Measurements from ENCODE around the gene PATJ. TPM values are rescaled to one million over a fixed set of nuclear protein-coding genes. Genes with fewer than 3 reads are reported as not detected.

PATJ gene
- total RNA-seq, 2 experiments from 2014 or later, result 10.8 to 11.3 TPM

- no peaks in the 10 kb centered on the region for H3K4me1 Mint-ChIP-seq
- H3K27me3 Mint-ChIP-seq, result no peaks in the 10 kb centered on the region
- POLR2A ChIA-PET, result no interaction called here
- peaks cover 2% of the 10 kb centered on the region for H3K9me3 Mint-ChIP-seq
- no peak overlapping the region for H3K27ac Mint-ChIP-seq
- no peak for DNase-seq
- CTCF ChIA-PET, result interaction anchor here (1.0 kb wide), 1 partner anchor 59 kb away, joined by 3 read pairs; no protein-coding TSS in a partner anchor
- no peak overlapping the region for H3K4me3 Mint-ChIP-seq
- H3K36me3 Mint-ChIP-seq (ENCODE audit: low read depth), result no peaks in the 10 kb centered on the region
These were observed 282.4 kb downstream of the PATJ start for GRCh38 chr1:62024690-62025089.

GRCh38 chr1:62025154-62025553, 282.9 kb downstream of the PATJ start:
- H3K4me1 Mint-ChIP-seq, result no peaks in the 10 kb centered on the region
- POLR2A ChIA-PET, result no interaction called here
- no peak overlapping the region for H3K27ac Mint-ChIP-seq
- CTCF ChIA-PET, result interaction anchor here (1.0 kb wide), 1 partner anchor 58 kb away, joined by 3 read pairs; no protein-coding TSS in a partner anchor
- no peaks in the 10 kb centered on the region for H3K27me3 Mint-ChIP-seq
- DNase-seq, result no peak
- H3K4me3 Mint-ChIP-seq, result no peak overlapping the region
- H3K36me3 Mint-ChIP-seq (ENCODE audit: low read depth), result no peaks in the 10 kb centered on the region
- H3K9me3 Mint-ChIP-seq, result peaks cover 2% of the 10 kb centered on the region

DNA sequence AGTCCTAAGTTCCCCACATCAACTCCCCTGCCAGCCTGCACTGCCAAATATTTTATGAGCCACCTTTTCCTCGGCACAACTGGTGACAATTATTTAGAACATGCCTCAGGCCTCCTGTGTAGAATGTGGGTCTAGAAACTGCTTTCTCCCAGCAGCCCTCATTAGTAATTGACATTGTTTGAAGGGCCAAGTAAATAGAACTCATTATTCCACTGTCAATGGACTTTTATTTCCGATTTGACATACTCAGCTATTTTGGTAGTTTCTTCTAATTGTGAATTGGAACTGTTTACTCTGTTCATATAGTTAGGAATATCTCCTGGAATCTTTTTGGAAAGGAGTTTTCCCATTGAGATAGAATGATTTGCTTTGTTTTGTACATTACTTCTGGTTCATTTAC, 283.6 kb downstream of the PATJ start:
- no peak for DNase-seq
- ChIA-PET CTCF (no interaction called here), POLR2A (no interaction called here)
- Mint-ChIP-seq H3K4me3 (no peak overlapping the region), H3K27ac (no peak overlapping the region), H3K36me3 (ENCODE audit: low read depth) (no peaks in the 10 kb centered on the region), H3K4me1 (no peaks in the 10 kb centered on the region), H3K9me3 (peaks cover 2% of the 10 kb centered on the region), H3K27me3 (no peaks in the 10 kb centered on the region)

- POLR2A ChIA-PET, result no interaction called here
- Mint-ChIP-seq H3K4me3 (no peak overlapping the region), H3K4me1 (no peaks in the 10 kb centered on the region), H3K27ac (no peak overlapping the region), H3K27me3 (no peaks in the 10 kb centered on the region), H3K36me3 (ENCODE audit: low read depth) (no peaks in the 10 kb centered on the region), H3K9me3 (peaks cover 2% of the 10 kb centered on the region)
- DNase-seq, result no peak
- CTCF ChIA-PET, result no interaction called here
These were observed 287.4 kb downstream of the PATJ start for GRCh38 chr1:62029704-62030103.

DNA sequence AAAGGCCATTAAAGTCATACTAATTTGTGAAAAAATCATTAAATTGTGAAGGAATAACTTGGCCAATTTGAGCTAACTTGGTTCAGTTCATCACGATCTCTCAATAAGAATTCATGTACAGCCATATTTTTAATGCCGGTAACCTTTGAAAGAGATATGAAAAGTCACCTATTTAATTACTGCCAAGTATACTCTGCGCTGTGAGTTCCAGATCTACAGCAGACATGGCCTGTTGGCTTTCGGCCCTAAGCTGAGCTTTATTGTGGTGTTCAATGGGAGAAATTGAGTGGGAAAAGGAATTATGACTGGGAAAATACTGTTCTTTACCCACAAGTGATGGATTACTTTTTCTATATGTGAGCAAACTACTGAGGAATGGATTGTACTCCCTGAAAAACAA, 292.5 kb downstream of the PATJ start:
- CTCF ChIA-PET, result no interaction called here
- H3K36me3 Mint-ChIP-seq (ENCODE audit: low read depth), result no peaks in the 10 kb centered on the region
- H3K4me1 Mint-ChIP-seq, result no peaks in the 10 kb centered on the region
- no peak overlapping the region for H3K4me3 Mint-ChIP-seq
- H3K27me3 Mint-ChIP-seq, result no peaks in the 10 kb centered on the region
- no peaks in the 10 kb centered on the region for H3K9me3 Mint-ChIP-seq
- DNase-seq, result no peak
- H3K27ac Mint-ChIP-seq, result no peak overlapping the region
- POLR2A ChIA-PET, result no interaction called here

GRCh38 chr1:62037274-62037673, 295.0 kb downstream of the PATJ start:
- no peak overlapping the region for H3K4me3 Mint-ChIP-seq
- no peak overlapping the region for H3K27ac Mint-ChIP-seq
- no peak for DNase-seq
- POLR2A ChIA-PET, result no interaction called here
- H3K36me3 Mint-ChIP-seq (ENCODE audit: low read depth), result no peaks in the 10 kb centered on the region
- CTCF ChIA-PET, result no interaction called here
- H3K4me1 Mint-ChIP-seq, result no peaks in the 10 kb centered on the region
- no peaks in the 10 kb centered on the region for H3K27me3 Mint-ChIP-seq
- H3K9me3 Mint-ChIP-seq, result no peaks in the 10 kb centered on the region

GRCh38 chr1:62038594-62039284, 296.5 kb downstream of the PATJ start:
- H3K36me3 Mint-ChIP-seq (ENCODE audit: low read depth), result no peaks in the 10 kb centered on the region
- H3K27me3 Mint-ChIP-seq, result no peaks in the 10 kb centered on the region
- POLR2A ChIA-PET, result no interaction called here
- no peaks in the 10 kb centered on the region for H3K9me3 Mint-ChIP-seq
- no peak overlapping the region for H3K4me3 Mint-ChIP-seq
- no peak overlapping the region for H3K27ac Mint-ChIP-seq
- DNase-seq, result no peak
- H3K4me1 Mint-ChIP-seq, result no peaks in the 10 kb centered on the region
- CTCF ChIA-PET, result no interaction called here

- Mint-ChIP-seq H3K9me3 (no peaks in the 10 kb centered on the region), H3K36me3 (ENCODE audit: low read depth) (no peaks in the 10 kb centered on the region), H3K4me3 (no peak overlapping the region), H3K27me3 (no peaks in the 10 kb centered on the region), H3K4me1 (no peaks in the 10 kb centered on the region), H3K27ac (no peak overlapping the region)
- no peak for DNase-seq
- CTCF ChIA-PET, result no interaction called here
- POLR2A ChIA-PET, result no interaction called here
These were observed 298.2 kb downstream of the PATJ start for GRCh38 chr1:62040450-62040849.

DNA sequence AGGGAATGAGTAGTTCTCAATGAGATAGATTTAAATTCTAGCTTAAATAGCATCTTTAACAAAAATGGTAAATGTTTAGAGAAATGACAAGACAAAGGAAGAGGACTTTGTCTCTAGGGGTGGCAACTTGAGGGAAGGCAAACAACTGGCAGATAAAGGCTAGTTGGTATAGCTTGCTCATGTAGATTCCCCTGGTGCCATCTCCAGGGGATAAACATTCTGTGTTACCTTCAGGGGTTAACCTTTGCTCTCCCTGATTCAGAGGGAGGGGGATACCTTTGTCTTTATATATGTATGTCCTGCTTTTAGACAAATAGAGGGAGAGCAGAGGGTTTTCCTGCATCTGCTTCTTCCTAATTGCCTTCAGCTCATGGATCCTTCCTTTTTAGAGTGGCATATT, 298.7 kb downstream of the PATJ start:
- no peaks in the 10 kb centered on the region for H3K36me3 Mint-ChIP-seq (ENCODE audit: low read depth)
- no peak overlapping the region for H3K27ac Mint-ChIP-seq
- ChIA-PET POLR2A (no interaction called here), CTCF (no interaction called here)
- H3K4me1 Mint-ChIP-seq, result no peaks in the 10 kb centered on the region
- H3K9me3 Mint-ChIP-seq, result no peaks in the 10 kb centered on the region
- DNase-seq, result no peak
- no peak overlapping the region for H3K4me3 Mint-ChIP-seq
- H3K27me3 Mint-ChIP-seq, result no peaks in the 10 kb centered on the region

GRCh38 chr1:62043154-62043553, 300.9 kb downstream of the PATJ start:
- POLR2A ChIA-PET, result no interaction called here
- H3K36me3 Mint-ChIP-seq (ENCODE audit: low read depth), result no peaks in the 10 kb centered on the region
- CTCF ChIA-PET, result no interaction called here
- H3K9me3 Mint-ChIP-seq, result no peaks in the 10 kb centered on the region
- no peaks in the 10 kb centered on the region for H3K4me1 Mint-ChIP-seq
- no peaks in the 10 kb centered on the region for H3K27me3 Mint-ChIP-seq
- H3K27ac Mint-ChIP-seq, result no peak overlapping the region
- DNase-seq, result no peak
- no peak overlapping the region for H3K4me3 Mint-ChIP-seq

DNA sequence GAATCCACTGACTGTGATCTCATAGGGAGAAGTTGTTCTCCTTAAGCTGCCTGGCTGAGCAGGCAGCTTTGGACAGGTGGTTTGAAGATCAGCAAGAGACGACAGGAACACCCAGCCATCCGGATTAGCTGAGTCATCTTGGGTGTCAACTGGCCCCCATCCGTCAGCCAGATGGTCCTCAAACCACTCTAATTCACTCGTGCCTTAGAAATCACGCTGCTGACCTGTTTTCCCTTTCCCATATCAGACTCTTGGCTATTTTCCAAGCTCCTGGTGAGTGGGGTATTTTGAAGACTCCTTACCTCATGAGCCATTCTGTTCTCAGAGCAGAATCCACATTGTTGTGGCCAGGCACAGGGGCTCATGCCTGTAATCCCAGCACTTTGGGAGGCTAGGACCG, 303.3 kb downstream of the PATJ start:
- H3K36me3 Mint-ChIP-seq (ENCODE audit: low read depth), result no peaks in the 10 kb centered on the region
- H3K27ac Mint-ChIP-seq, result no peak overlapping the region
- no peaks in the 10 kb centered on the region for H3K27me3 Mint-ChIP-seq
- no peak for DNase-seq
- ChIA-PET CTCF (no interaction called here), POLR2A (no interaction called here)
- no peak overlapping the region for H3K4me3 Mint-ChIP-seq
- H3K9me3 Mint-ChIP-seq, result no peaks in the 10 kb centered on the region
- H3K4me1 Mint-ChIP-seq, result no peaks in the 10 kb centered on the region

- CTCF ChIA-PET, result no interaction called here
- H3K4me1 Mint-ChIP-seq, result no peaks in the 10 kb centered on the region
- no peak for DNase-seq
- POLR2A ChIA-PET, result no interaction called here
- H3K27me3 Mint-ChIP-seq, result no peaks in the 10 kb centered on the region
- H3K36me3 Mint-ChIP-seq (ENCODE audit: low read depth), result no peaks in the 10 kb centered on the region
- no peak overlapping the region for H3K4me3 Mint-ChIP-seq
- no peaks in the 10 kb centered on the region for H3K9me3 Mint-ChIP-seq
- no peak overlapping the region for H3K27ac Mint-ChIP-seq
These were observed 304.6 kb downstream of the PATJ start for GRCh38 chr1:62046927-62047326.

DNA sequence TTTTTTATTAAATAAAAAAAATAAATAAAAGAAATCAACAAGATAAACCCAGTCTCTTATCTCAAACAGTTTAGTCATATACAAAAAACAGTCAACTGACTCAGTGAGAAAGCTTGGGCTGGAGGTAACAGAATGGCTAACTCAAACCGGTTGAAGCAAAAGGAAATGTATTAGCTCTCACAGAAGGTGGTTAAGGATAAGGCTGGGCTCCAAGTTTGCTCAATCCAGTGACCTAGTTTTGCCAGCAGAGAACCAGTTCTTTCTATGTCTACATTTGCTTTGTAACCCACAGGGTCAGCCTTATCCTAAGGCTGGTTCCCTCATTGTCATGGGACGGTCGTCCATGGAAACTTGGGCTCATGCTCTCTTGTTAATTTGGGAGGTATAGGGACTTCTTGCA, 307.9 kb downstream of the PATJ start:
- Mint-ChIP-seq H3K27me3 (no peaks in the 10 kb centered on the region), H3K27ac (no peak overlapping the region), H3K9me3 (no peaks in the 10 kb centered on the region), H3K4me1 (no peaks in the 10 kb centered on the region), H3K36me3 (ENCODE audit: low read depth) (no peaks in the 10 kb centered on the region), H3K4me3 (no peak overlapping the region)
- DNase-seq, result no peak
- POLR2A ChIA-PET, result no interaction called here
- CTCF ChIA-PET, result interaction anchor here (1.0 kb wide), 1 partner anchor 32 kb away, joined by 3 read pairs; no protein-coding TSS in a partner anchor

DNA sequence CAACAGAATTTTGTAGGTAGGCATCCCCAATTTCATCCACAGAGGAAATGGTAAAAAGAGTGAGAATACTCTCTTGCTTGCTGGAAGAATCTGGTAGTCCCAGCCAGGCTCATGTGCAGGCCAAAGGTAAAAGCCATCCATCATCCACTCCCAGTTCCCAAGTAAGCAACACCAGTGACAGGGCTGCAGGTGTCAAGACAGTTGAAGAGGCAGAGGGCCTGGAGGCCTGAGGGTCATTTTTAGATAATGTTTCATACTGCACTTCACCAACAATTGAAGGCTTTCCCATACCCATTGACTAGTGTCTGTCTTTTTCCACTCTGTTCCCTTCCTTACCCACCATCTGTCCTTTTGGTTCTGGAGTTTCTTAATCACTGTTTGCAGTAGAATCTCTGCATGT, 310.7 kb downstream of the PATJ start:
- CTCF ChIA-PET, result no interaction called here

More for the DNA sequence above, 310.7 kb downstream of the PATJ start:
- H3K27ac Mint-ChIP-seq, result no peak overlapping the region
- H3K4me3 Mint-ChIP-seq, result no peak overlapping the region
- no peaks in the 10 kb centered on the region for H3K9me3 Mint-ChIP-seq
- DNase-seq, result no peak
- no peaks in the 10 kb centered on the region for H3K27me3 Mint-ChIP-seq
- POLR2A ChIA-PET, result no interaction called here
- no peaks in the 10 kb centered on the region for H3K36me3 Mint-ChIP-seq (ENCODE audit: low read depth)
- H3K4me1 Mint-ChIP-seq, result no peaks in the 10 kb centered on the region
